Activated T-cell treated with anti-CD3 and anti-CD28 coated beads for 24 hours (primary cell): ENCODE results near the gene FHOD3.

ENCODE experiments used
- DNase-seq: peaks from one replicate; pipeline ENCODE4 v3.0.0-alpha.2; 2020; ENCODE audit warnings: low read depth

Gene FHOD3

GRCh38 chr18:36522509-36522908 lies 225.0 kb downstream of the FHOD3 start:
- DNase-seq, result no peak

- no peak for DNase-seq
These were observed 228.4 kb downstream of the FHOD3 start for GRCh38 chr18:36525913-36526312.

GRCh38 chr18:36526611-36527010 lies 229.1 kb downstream of the FHOD3 start:
- DNase-seq, result no peak

GRCh38 chr18:36527051-36527450 lies 229.5 kb downstream of the FHOD3 start:
- no peak for DNase-seq

- no peak for DNase-seq
These were observed 230.4 kb downstream of the FHOD3 start for GRCh38 chr18:36527740-36528455.

- no peak for DNase-seq
These were observed 232.2 kb downstream of the FHOD3 start for GRCh38 chr18:36529747-36530146.

- no peak for DNase-seq
These were observed 233.3 kb downstream of the FHOD3 start for GRCh38 chr18:36530676-36531405.

GRCh38 chr18:36531636-36532035 lies 234.1 kb downstream of the FHOD3 start:
- DNase-seq, result no peak

GRCh38 chr18:36532394-36532793 lies 234.9 kb downstream of the FHOD3 start:
- DNase-seq, result no peak

GRCh38 chr18:36532815-36533214 lies 235.3 kb downstream of the FHOD3 start:
- DNase-seq, result no peak

GRCh38 chr18:36533446-36534153 lies 236.1 kb downstream of the FHOD3 start:
- no peak for DNase-seq

- DNase-seq, result no peak
These were observed 236.7 kb downstream of the FHOD3 start for GRCh38 chr18:36534154-36534688.

GRCh38 chr18:36535202-36535935 lies 237.9 kb downstream of the FHOD3 start:
- no peak for DNase-seq

- no peak for DNase-seq
These were observed 238.9 kb downstream of the FHOD3 start for GRCh38 chr18:36536426-36536825.

GRCh38 chr18:36537289-36537688 lies 239.8 kb downstream of the FHOD3 start:
- no peak for DNase-seq

- no peak for DNase-seq
These were observed 242.2 kb downstream of the FHOD3 start for GRCh38 chr18:36539674-36540231.

GRCh38 chr18:36543030-36543429 lies 245.5 kb downstream of the FHOD3 start:
- no peak for DNase-seq

GRCh38 chr18:36543991-36544725 lies 246.6 kb downstream of the FHOD3 start:
- no peak for DNase-seq

GRCh38 chr18:36545821-36546427 lies 248.4 kb downstream of the FHOD3 start:
- DNase-seq, result no peak

- no peak for DNase-seq
These were observed 249.4 kb downstream of the FHOD3 start for GRCh38 chr18:36546876-36547275.

GRCh38 chr18:36547544-36547943 lies 250.0 kb downstream of the FHOD3 start:
- DNase-seq, result no peak
